Osteocyte (in vitro differentiated cells): ENCODE results near the gene SPOCK3. TPM values are rescaled to one million over a fixed set of nuclear protein-coding genes. Genes with fewer than 3 reads are reported as not detected.

ENCODE experiments used
- DNase-seq: peaks from one replicate; pipeline ENCODE4 v3.0.0; 2021; ENCODE audit warnings: mixed read lengths; ENCODE audit not compliant: unreplicated experiment; ENCODE audit errors: extremely low spot score
- H3K27ac Mint-ChIP-seq: one replicate; pipeline ENCODE4 v1.8.0; 2021; ENCODE audit warnings: mild to moderate bottlenecking, mixed read lengths; ENCODE audit not compliant: unreplicated experiment
- H3K27me3 Mint-ChIP-seq: one replicate; pipeline ENCODE4 v1.8.0; 2021; ENCODE audit warnings: mixed read lengths; ENCODE audit not compliant: unreplicated experiment
- H3K36me3 Mint-ChIP-seq: one replicate; pipeline ENCODE4 v1.8.0; 2021; ENCODE audit warnings: mixed read lengths; ENCODE audit not compliant: unreplicated experiment
- H3K4me1 Mint-ChIP-seq: one replicate; pipeline ENCODE4 v1.8.0; 2021; ENCODE audit warnings: mixed read lengths; ENCODE audit not compliant: unreplicated experiment
- H3K4me3 Mint-ChIP-seq: one replicate; pipeline ENCODE4 v1.8.0; 2021; ENCODE audit warnings: mild to moderate bottlenecking, moderate library complexity, mixed read lengths; ENCODE audit not compliant: unreplicated experiment
- H3K9me3 Mint-ChIP-seq: one replicate; pipeline ENCODE4 v1.8.0; 2021; ENCODE audit warnings: mixed read lengths; ENCODE audit not compliant: unreplicated experiment
- CTCF ChIP-seq: fragments of 200-600 bp; sonication (generic); IDR thresholded peaks from 2 replicates; pipeline ENCODE4 v1.5.0; 2021; ENCODE audit warnings: antibody characterized with exemption, mild to moderate bottlenecking, moderate library complexity
- total RNA-seq: library from RNA; stranded (reverse); gene quantifications from 2 replicates; pipeline ENCODE4 v1.2.1, GENCODE V29; 2021

The SPOCK3 gene
- total RNA-seq, 1 donor from 2014 or later: not detected

- H3K9me3 Mint-ChIP-seq: no peaks in the 10 kb centered on the region
- no peak for DNase-seq
- no peaks in the 10 kb centered on the region for H3K36me3 Mint-ChIP-seq
- H3K27ac Mint-ChIP-seq: no peak overlapping the region
- H3K4me1 Mint-ChIP-seq: no peaks in the 10 kb centered on the region
- H3K4me3 Mint-ChIP-seq: no peak overlapping the region
- peaks cover 2% of the 10 kb centered on the region for H3K27me3 Mint-ChIP-seq
- TF ChIP-seq CTCF: no peak
Measured at GRCh38 chr4:167025670-167026069, 208.6 kb downstream of the SPOCK3 start.

- no peaks in the 10 kb centered on the region for H3K4me1 Mint-ChIP-seq
- H3K4me3 Mint-ChIP-seq: no peak overlapping the region
- H3K27me3 Mint-ChIP-seq: peaks cover 2% of the 10 kb centered on the region
Measured at GRCh38 chr4:167023364-167023925, 210.8 kb downstream of the SPOCK3 start.

GRCh38 chr4:167021545-167022155 lies 212.6 kb downstream of the SPOCK3 start:
- Mint-ChIP-seq H3K27ac (no peak overlapping the region), H3K4me1 (no peaks in the 10 kb centered on the region), H3K9me3 (no peaks in the 10 kb centered on the region), H3K27me3 (peaks cover 5% of the 10 kb centered on the region), H3K36me3 (no peaks in the 10 kb centered on the region), H3K4me3 (no peak overlapping the region)
- peak; percentile 86 for DNase-seq
- peak; percentile 88 for TF ChIP-seq CTCF

More at GRCh38 chr4:167023364-167023925, 210.8 kb downstream of the SPOCK3 start:
- no peaks in the 10 kb centered on the region for H3K9me3 Mint-ChIP-seq
- DNase-seq: no peak
- H3K27ac Mint-ChIP-seq: no peak overlapping the region
- no peak for TF ChIP-seq CTCF
- no peaks in the 10 kb centered on the region for H3K36me3 Mint-ChIP-seq

- Mint-ChIP-seq H3K4me1 (no peaks in the 10 kb centered on the region), H3K9me3 (no peaks in the 10 kb centered on the region), H3K4me3 (no peak overlapping the region), H3K36me3 (no peaks in the 10 kb centered on the region), H3K27ac (no peak overlapping the region), H3K27me3 (peaks cover 5% of the 10 kb centered on the region)
- peak; percentile 22 for TF ChIP-seq CTCF
- DNase-seq: no peak
Measured at GRCh38 chr4:167020410-167020809, 213.9 kb downstream of the SPOCK3 start.

- H3K27ac Mint-ChIP-seq: no peak overlapping the region
- no peak overlapping the region for H3K4me3 Mint-ChIP-seq
- H3K27me3 Mint-ChIP-seq: peaks cover 17% of the 10 kb centered on the region
- no peaks in the 10 kb centered on the region for H3K9me3 Mint-ChIP-seq
- H3K36me3 Mint-ChIP-seq: no peaks in the 10 kb centered on the region
- TF ChIP-seq CTCF: no peak
- DNase-seq: no peak
- H3K4me1 Mint-ChIP-seq: no peaks in the 10 kb centered on the region
Measured at GRCh38 chr4:167014944-167015343, 219.3 kb downstream of the SPOCK3 start.
